ENCODE results near the gene ADGRL1.

Gene ADGRL1

DNA sequence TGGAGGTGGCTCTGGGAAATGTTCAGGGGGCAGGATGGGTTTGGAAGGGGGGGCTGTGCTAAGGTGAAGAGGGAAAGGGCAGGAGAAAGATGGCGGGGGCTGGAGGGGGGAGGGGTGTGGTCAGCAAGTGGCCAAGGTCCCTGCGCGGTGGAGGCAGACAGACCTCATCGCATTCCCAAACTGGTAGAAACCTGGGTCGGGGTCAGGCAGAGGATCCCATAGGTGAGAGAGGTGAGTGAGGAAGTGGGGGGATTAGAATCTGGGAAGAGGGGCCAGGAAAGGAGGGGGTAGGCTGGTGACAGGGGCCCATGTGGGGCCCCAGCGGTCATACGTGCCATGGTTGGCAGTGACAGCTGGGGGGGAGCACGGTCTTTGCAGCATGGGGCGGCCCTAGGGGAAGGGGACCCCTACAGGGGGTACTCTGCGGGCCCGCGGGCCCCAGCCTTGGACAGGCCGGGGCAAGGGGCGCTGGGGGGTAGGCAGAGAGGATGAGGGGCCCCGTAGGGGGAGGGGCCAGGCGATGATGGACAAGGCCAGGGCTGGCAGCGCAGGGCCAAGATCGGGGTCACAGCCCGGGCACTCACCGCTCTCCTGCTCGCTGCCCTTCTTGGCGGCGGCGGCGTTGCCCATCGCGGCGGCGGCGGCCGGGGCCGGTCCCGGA, 88.9 kb downstream of the ADGRL1 start:
- H3K36me3 ChIP-seq: peaks cover 0 to 36% (median 20%) of the 10 kb centered on the region in 11 experiments; a peak in 16 of 22 replicates
- H3K4me2 ChIP-seq: peak overlapping the region; percentile 87 to 100 (median 98)
- H3K4me1 ChIP-seq: peaks cover 68 to 83% (median 74%) of the 10 kb centered on the region in 10 experiments
- no peaks in the 10 kb centered on the region for H3K27me3 ChIP-seq
- H3K27ac ChIP-seq: peak overlapping the region; percentile 62 to 93 (median 78); a peak in 21 of 22 replicates
- peaks cover 0 to 47% (median 30%) of the 10 kb centered on the region in 11 experiments; a peak in 18 of 22 replicates for H4K20me1 ChIP-seq
- no peaks in the 10 kb centered on the region for H3K9me3 ChIP-seq (replicated peaks in 1 of 11)
- peak overlapping the region; percentile 81 to 96 (median 90) for H3K9ac ChIP-seq
- no peak for TF ChIP-seq Cebpa-rat (IDR thresholded peaks at IDR 0.05)
- H3K4me3 ChIP-seq: peak overlapping the region; percentile 88 to 98 (median 96)

DNA sequence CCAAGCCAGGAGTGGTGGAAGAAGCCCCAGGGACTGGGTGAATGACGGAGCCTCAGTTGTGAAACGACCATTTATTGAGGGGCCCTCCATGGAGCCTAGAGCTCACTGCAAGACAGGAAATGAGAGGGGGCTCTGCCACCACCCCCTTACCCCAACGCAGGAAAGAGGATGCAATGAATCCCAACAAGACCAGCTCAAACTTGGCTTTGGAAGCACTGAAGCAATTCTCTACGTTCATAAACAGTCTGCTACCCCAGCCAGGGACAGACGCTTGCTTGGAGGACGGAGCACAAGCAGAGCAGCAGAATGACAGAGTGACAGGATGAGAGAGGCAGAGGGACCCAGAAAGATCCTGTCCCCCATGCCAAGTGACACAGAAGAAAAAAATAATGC, 89.4 kb downstream of the ADGRL1 start:
- no peaks in the 10 kb centered on the region for H3K27me3 ChIP-seq
- peak overlapping the region; percentile 87 to 100 (median 98) for H3K4me2 ChIP-seq
- TF ChIP-seq Cebpa-rat (IDR thresholded peaks at IDR 0.05): no peak
- peaks cover 3 to 33% (median 17%) of the 10 kb centered on the region in 11 experiments; a peak in 18 of 22 replicates for H3K36me3 ChIP-seq
- H3K4me1 ChIP-seq: peaks cover 68 to 85% (median 76%) of the 10 kb centered on the region in 10 experiments
- no peaks in the 10 kb centered on the region for H3K9me3 ChIP-seq (replicated peaks in 1 of 11)
- peak overlapping the region; percentile 81 to 96 (median 90) for H3K9ac ChIP-seq
- peak overlapping the region; percentile 88 to 98 (median 96) for H3K4me3 ChIP-seq
- peak overlapping the region; percentile 62 to 93 (median 78); a peak in 20 of 22 replicates for H3K27ac ChIP-seq
- H4K20me1 ChIP-seq: peaks cover under 1 to 52% (median 34%) of the 10 kb centered on the region in 11 experiments; a peak in 18 of 22 replicates

DNA sequence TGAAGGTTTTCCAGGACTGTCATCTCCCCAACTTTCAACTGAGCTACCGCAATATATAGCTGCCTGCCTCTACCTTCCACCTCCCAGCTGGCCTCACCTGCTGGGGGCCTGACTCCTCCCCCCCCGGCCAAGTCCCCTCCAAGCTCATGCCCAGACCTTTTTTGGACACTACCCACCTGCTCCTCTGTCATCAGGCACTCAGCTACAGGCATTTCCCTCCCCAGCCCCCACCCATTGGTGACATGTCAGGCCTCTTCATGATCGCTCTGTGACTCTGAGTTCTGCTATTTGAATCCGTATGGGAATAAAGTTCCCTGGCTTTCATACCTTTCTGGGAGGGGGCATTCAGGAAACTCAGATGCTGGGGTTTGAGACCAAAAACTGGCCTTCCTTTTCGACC, 90.2 kb downstream of the ADGRL1 start:
- Histone ChIP-seq H3K36me3 (peaks cover 4 to 31% (median 11%) of the 10 kb centered on the region in 11 experiments; a peak in 17 of 22 replicates), H3K4me1 (peaks cover 68 to 85% (median 75%) of the 10 kb centered on the region in 10 experiments), H3K27me3 (no peaks in the 10 kb centered on the region), H3K9ac (peak overlapping the region; percentile 2 to 96 (median 89); a peak in 19 of 22 replicates), H4K20me1 (peaks cover 6 to 60% (median 41%) of the 10 kb centered on the region in 11 experiments; a peak in 20 of 22 replicates), H3K4me3 (peak overlapping the region in 9 of 10 experiments; percentile 90 to 98 (median 96); a peak in 17 of 20 replicates), H3K4me2 (peak overlapping the region; percentile 87 to 100 (median 98)), H3K27ac (peak overlapping the region in 10 of 11 experiments; percentile 41 to 93 (median 78); a peak in 19 of 22 replicates), H3K9me3 (replicated peaks in 1 of 11) (no peaks in the 10 kb centered on the region)
- no peak for TF ChIP-seq Cebpa-rat (IDR thresholded peaks at IDR 0.05)

DNA sequence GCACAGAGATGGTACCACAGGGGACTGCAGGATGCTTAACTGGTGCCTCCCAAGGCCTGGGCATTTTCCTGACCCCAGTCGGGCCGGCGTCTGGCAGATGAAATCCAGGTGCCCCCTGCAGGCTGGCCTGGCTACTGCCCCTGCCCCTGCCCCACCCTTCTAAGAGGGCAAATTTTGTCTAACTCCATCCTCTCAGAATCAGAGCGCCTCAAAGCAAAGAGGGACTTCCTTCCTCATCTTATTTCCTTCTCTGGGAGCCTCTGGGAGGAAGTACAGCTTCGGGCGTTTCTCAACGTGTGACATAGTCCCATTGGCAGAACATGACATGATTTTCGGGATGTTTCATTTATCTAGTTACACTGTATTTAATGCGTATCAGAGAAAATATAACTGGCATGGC, 91.1 kb downstream of the ADGRL1 start:
- H3K27ac ChIP-seq: peak overlapping the region in 10 of 11 experiments; percentile 26 to 93 (median 64); a peak in 19 of 22 replicates
- H3K4me2 ChIP-seq: peak overlapping the region; percentile 87 to 100 (median 98)
- no peak for TF ChIP-seq Cebpa-rat (IDR thresholded peaks at IDR 0.05)
- H3K4me1 ChIP-seq: peaks cover 66 to 79% (median 74%) of the 10 kb centered on the region in 10 experiments
- no peaks in the 10 kb centered on the region for H3K9me3 ChIP-seq (replicated peaks in 1 of 11)
- no peaks in the 10 kb centered on the region for H3K27me3 ChIP-seq
- H4K20me1 ChIP-seq: peaks cover 15 to 69% (median 47%) of the 10 kb centered on the region in 11 experiments; a peak in 20 of 22 replicates
- H3K36me3 ChIP-seq: peaks cover 0 to 26% (median 8%) of the 10 kb centered on the region in 11 experiments; a peak in 14 of 22 replicates
- H3K9ac ChIP-seq: peak overlapping the region in 10 of 11 experiments; percentile 29 to 96 (median 86); a peak in 15 of 22 replicates
- H3K4me3 ChIP-seq: peak overlapping the region in 7 of 10 experiments; percentile 19 to 97 (median 93); a peak in 10 of 20 replicates

DNA sequence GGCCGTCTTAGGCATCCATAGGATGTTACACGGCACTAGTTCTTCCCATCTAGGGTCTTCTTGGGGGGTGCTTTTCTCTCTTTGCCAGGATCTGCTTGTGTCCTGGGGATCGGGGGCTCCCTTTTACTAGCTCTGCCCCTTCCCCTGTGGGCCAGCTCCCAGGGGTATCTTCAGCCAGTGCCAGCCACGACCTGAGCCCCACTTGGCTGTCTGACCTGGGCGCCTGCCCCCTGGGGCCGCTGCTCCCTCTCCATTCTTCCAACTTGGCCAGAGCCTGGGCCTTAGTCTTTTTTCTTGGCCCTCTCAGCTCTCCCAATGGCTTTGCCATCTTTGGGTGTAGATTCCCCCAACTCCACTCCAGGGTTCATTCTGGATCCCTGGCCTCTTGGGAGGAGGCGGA, 91.5 kb downstream of the ADGRL1 start:
- Histone ChIP-seq H3K36me3 (peaks cover 0 to 22% (median 6%) of the 10 kb centered on the region in 11 experiments; a peak in 10 of 22 replicates), H3K27me3 (no peaks in the 10 kb centered on the region), H3K27ac (peak overlapping the region in 10 of 11 experiments; percentile 26 to 93 (median 61); a peak in 17 of 22 replicates), H3K9me3 (replicated peaks in 1 of 11) (no peaks in the 10 kb centered on the region), H3K4me3 (peak overlapping the region in 3 of 10 experiments; percentile 13 to 92 (median 19); a peak in 3 of 20 replicates), H3K9ac (peak overlapping the region in 9 of 11 experiments; percentile 3 to 61 (median 45); a peak in 11 of 22 replicates), H4K20me1 (peaks cover 16 to 70% (median 50%) of the 10 kb centered on the region in 11 experiments; a peak in 20 of 22 replicates), H3K4me1 (peaks cover 62 to 75% (median 70%) of the 10 kb centered on the region in 10 experiments), H3K4me2 (peak overlapping the region; percentile 87 to 100 (median 98))
- TF ChIP-seq Cebpa-rat (IDR thresholded peaks at IDR 0.05): no peak

DNA sequence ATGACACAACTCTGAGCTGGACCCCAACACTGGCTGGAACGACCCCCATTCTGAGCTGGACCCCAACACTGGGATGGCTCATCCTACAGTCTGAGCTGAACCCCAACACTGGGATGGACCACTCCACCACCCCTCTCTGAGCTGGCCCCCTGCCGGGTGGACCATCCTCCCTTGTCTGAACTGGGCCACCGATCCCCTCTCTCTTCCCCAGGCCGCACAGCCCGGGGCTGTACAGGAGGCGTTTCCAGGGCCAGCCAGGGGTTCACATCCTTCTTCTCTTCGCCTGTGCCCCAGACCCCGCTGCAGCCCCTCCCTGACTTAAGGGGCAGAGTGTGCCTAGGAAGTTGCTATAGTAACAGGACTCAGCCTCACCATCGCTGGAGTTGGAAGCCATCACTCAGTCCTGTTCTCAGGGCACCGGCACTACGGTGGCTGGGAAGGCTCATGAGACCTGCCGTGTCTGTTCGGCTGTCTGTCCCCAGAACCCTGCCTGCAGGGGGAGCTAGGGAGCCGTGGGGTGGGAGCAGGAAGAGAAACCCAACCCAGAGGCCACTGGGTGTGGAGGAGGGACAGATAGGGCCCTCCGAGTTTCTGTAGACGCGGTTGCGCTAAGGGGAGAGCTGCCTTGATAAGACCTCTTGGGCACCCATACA, 92.1 kb downstream of the ADGRL1 start:
- Histone ChIP-seq H3K27ac (peak overlapping the region in 10 of 11 experiments; percentile 26 to 93 (median 61); a peak in 18 of 22 replicates), H3K9me3 (replicated peaks in 1 of 11) (no peaks in the 10 kb centered on the region), H3K4me3 (no peak overlapping the region), H3K36me3 (peaks cover 0 to 27% (median 8%) of the 10 kb centered on the region in 11 experiments; a peak in 11 of 22 replicates), H3K27me3 (no peaks in the 10 kb centered on the region), H3K4me1 (peaks cover 57 to 69% (median 64%) of the 10 kb centered on the region in 10 experiments), H4K20me1 (peaks cover 19 to 75% (median 52%) of the 10 kb centered on the region in 11 experiments; a peak in 20 of 22 replicates), H3K9ac (peak overlapping the region in 9 of 11 experiments; percentile 24 to 66 (median 52); a peak in 16 of 22 replicates), H3K4me2 (peak overlapping the region; percentile 87 to 100 (median 98))
- TF ChIP-seq Cebpa-rat (IDR thresholded peaks at IDR 0.05): no peak

DNA sequence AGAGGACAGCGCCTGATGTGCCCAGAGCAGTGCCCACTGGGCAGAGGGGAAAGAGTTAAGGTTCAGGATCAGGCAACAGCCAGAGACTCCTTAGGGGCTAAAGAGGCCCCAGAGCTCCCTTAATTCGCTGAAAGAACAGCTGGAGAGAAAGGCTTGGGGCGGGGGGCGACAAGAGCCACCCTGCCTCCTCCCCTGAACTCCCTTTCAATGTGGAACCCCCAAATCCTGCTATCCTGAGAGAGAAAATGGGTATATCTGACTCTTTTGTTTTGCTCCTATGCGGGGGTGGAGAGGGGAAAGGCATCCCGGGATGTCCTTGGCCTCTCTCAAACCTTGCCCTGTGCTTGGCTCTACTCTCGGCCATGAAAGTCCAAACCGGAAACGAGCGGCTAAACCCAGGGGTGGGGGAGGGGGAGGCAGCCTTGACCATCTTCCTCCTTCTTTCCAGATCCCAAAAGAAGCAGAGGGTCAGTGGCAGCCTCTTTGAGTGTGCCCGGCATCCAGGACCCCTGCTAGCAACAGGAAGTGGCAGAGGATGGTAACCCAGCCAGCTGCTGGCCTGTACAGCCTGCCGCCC, 93.1 kb downstream of the ADGRL1 start:
- Histone ChIP-seq H3K9ac (peak overlapping the region; percentile 18 to 66 (median 48); a peak in 18 of 22 replicates), H3K4me1 (peaks cover 49 to 62% (median 56%) of the 10 kb centered on the region in 10 experiments), H3K27me3 (no peaks in the 10 kb centered on the region), H3K4me3 (peak overlapping the region in 1 of 10 experiments; percentile 31; a peak in 2 of 20 replicates), H4K20me1 (peaks cover 24 to 80% (median 58%) of the 10 kb centered on the region in 11 experiments; a peak in 20 of 22 replicates), H3K27ac (peak overlapping the region; percentile 19 to 93 (median 47); a peak in 19 of 22 replicates), H3K4me2 (peak overlapping the region; percentile 43 to 100 (median 95)), H3K9me3 (replicated peaks in 1 of 11) (no peaks in the 10 kb centered on the region), H3K36me3 (peaks cover 0 to 37% (median 11%) of the 10 kb centered on the region in 11 experiments; a peak in 17 of 22 replicates)
- TF ChIP-seq Cebpa-rat (IDR thresholded peaks at IDR 0.05): no peak
